Adrenal gland (tissue), 5 donors: ENCODE data around the gene CDS2.

Source experiments
- CTCF ChIP-seq, 6 experiments: fragments of 450-650 bp in 4 of 6; fragments of 200-600 bp in 2 of 6; sonication (generic) in 1 of 6; IDR thresholded peaks; 1 replicate in 5 of 6; 2 replicates in 1 of 6; pipeline versions ENCODE4 v1.5.1 to v1.8.0; 2016 to 2021; ENCODE audit warnings: antibody characterized with exemption in 6 of 6, mild to moderate bottlenecking in 2 of 6, moderate library complexity in 1 of 6
- POLR2A ChIP-seq, 2 donors: fragments of 450-650 bp; IDR thresholded peaks; one replicate each; pipeline ENCODE4 v1.6.1; 2017; ENCODE audit warnings: antibody characterized with exemption in 2 of 2, mild to moderate bottlenecking in 2 of 2, moderate library complexity in 1 of 2
- donor health status: DM: no; HTN: no; CAD: no.

GRCh38 chr20:5155404-5155803, 28.6 kb downstream of the CDS2 start:
- no peak for TF ChIP-seq POLR2A (IDR thresholded peaks at IDR 0.05)
- TF ChIP-seq CTCF (IDR thresholded peaks at IDR 0.05), result no peak
